ENCODE data around the gene ARHGAP15.

- no peak for TF ChIP-seq CTCF (IDR thresholded peaks at IDR 0.05; ENCODE audit: insufficient read depth, low read length)
- no peak for TF ChIP-seq GABPA (IDR thresholded peaks at IDR 0.05; ENCODE audit: low read depth)
- TF ChIP-seq POLR2AphosphoS5 (IDR thresholded peaks at IDR 0.05; ENCODE audit: low read depth): peak; percentile 89
Observed at GRCh38 chr2:143261986-143262385, 132.8 kb downstream of the ARHGAP15 start.

All from HL-60 (cell line).